ENCODE data around the gene UNC45B. TPM values are rescaled to one million over a fixed set of nuclear protein-coding genes. Genes with fewer than 3 reads are reported as not detected.

UNC45B gene
- total RNA-seq, 1 experiment from 2014 or later, result not detected

DNA sequence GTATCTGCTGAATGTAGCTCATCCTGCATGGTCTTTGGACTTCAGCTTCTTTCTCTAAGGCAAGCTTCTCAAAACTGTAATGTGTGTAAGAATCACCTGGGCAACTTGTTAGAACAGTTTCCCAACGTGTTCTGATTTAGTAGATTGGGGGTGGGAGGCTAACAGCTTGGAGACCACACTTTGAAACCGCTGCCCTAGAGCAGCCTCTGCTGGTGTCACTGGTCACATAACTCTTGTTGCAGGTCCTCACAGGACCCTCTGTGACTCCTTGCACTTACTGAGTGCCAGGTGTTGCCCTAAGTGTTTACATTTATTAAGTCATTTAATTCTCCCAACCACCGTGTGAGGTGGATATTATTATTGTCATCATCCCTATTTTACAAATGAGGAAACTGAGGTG is 36.7 kb downstream of the UNC45B start:
- intact Hi-C loops (cut with micrococcal nuclease), result no loop called here
- Mint-ChIP-seq H3K36me3 (ENCODE audit: insufficient read depth, unreplicated experiment) (no peaks in the 10 kb centered on the region), H3K9me3 (ENCODE audit: unreplicated experiment) (no peaks in the 10 kb centered on the region), H3K4me3 (ENCODE audit: unreplicated experiment) (no peak overlapping the region), H3K4me1 (ENCODE audit: insufficient read depth, unreplicated experiment) (peaks cover 1% of the 10 kb centered on the region), H3K27me3 (ENCODE audit: insufficient read depth, unreplicated experiment) (peaks cover 22% of the 10 kb centered on the region), H3K27ac (ENCODE audit: low read depth, unreplicated experiment) (no peak overlapping the region)
- POLR2A ChIA-PET, result interaction anchor here (0.6 kb wide), 1 partner anchor 58 kb away, joined by 3 read pairs; no protein-coding TSS in a partner anchor
- TF ChIP-seq, protein P1, sequence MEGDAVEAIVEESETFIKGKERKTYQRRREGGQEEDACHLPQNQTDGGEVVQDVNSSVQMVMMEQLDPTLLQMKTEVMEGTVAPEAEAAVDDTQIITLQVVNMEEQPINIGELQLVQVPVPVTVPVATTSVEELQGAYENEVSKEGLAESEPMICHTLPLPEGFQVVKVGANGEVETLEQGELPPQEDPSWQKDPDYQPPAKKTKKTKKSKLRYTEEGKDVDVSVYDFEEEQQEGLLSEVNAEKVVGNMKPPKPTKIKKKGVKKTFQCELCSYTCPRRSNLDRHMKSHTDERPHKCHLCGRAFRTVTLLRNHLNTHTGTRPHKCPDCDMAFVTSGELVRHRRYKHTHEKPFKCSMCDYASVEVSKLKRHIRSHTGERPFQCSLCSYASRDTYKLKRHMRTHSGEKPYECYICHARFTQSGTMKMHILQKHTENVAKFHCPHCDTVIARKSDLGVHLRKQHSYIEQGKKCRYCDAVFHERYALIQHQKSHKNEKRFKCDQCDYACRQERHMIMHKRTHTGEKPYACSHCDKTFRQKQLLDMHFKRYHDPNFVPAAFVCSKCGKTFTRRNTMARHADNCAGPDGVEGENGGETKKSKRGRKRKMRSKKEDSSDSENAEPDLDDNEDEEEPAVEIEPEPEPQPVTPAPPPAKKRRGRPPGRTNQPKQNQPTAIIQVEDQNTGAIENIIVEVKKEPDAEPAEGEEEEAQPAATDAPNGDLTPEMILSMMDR (IDR thresholded peaks at IDR 0.05; ENCODE audit: unreplicated experiment), result no peak
- DNase-seq (ENCODE audit: unreplicated experiment), result no peak
- CTCF ChIA-PET, result interaction anchor here (1.1 kb wide), 1 partner anchor 823 kb away, joined by 3 read pairs; no protein-coding TSS in a partner anchor
- no TSS peak for BruUV-seq (replicated peaks)

GRCh38 chr17:35185849-35186248 is 38.2 kb downstream of the UNC45B start:
- intact Hi-C loops (cut with micrococcal nuclease), result no loop called here
- ChIA-PET CTCF (interaction anchor here (0.9 kb wide), 1 partner anchor 354 kb away, joined by 3 read pairs; no protein-coding TSS in a partner anchor), POLR2A (no interaction called here)
- Mint-ChIP-seq H3K4me3 (ENCODE audit: unreplicated experiment) (no peak overlapping the region), H3K9me3 (ENCODE audit: unreplicated experiment) (no peaks in the 10 kb centered on the region), H3K36me3 (ENCODE audit: insufficient read depth, unreplicated experiment) (no peaks in the 10 kb centered on the region), H3K4me1 (ENCODE audit: insufficient read depth, unreplicated experiment) (peaks cover 4% of the 10 kb centered on the region), H3K27ac (ENCODE audit: low read depth, unreplicated experiment) (no peak overlapping the region), H3K27me3 (ENCODE audit: insufficient read depth, unreplicated experiment) (peaks cover 22% of the 10 kb centered on the region)
- TF ChIP-seq, protein P1 (IDR thresholded peaks at IDR 0.05; ENCODE audit: unreplicated experiment), result no peak
- no TSS peak for BruUV-seq (replicated peaks)
- no peak for DNase-seq (ENCODE audit: unreplicated experiment)

GRCh38 chr17:35187481-35187880 is 39.9 kb downstream of the UNC45B start:
- Mint-ChIP-seq H3K9me3 (ENCODE audit: unreplicated experiment) (no peaks in the 10 kb centered on the region), H3K27ac (ENCODE audit: low read depth, unreplicated experiment) (no peak overlapping the region), H3K4me3 (ENCODE audit: unreplicated experiment) (no peak overlapping the region), H3K27me3 (ENCODE audit: insufficient read depth, unreplicated experiment) (peaks cover 19% of the 10 kb centered on the region), H3K36me3 (ENCODE audit: insufficient read depth, unreplicated experiment) (no peaks in the 10 kb centered on the region), H3K4me1 (ENCODE audit: insufficient read depth, unreplicated experiment) (peaks cover 4% of the 10 kb centered on the region)
- ChIA-PET POLR2A (no interaction called here), CTCF (interaction anchor here (1.6 kb wide), 1 partner anchor 41 kb away, joined by 6 read pairs; no protein-coding TSS in a partner anchor)
- TF ChIP-seq, protein P1 (IDR thresholded peaks at IDR 0.05; ENCODE audit: unreplicated experiment), result no peak
- BruUV-seq (replicated peaks), result no TSS peak
- intact Hi-C loops (cut with micrococcal nuclease), result no loop called here
- DNase-seq (ENCODE audit: unreplicated experiment), result no peak

GRCh38 chr17:35188111-35188510 is 40.5 kb downstream of the UNC45B start:
- peak; percentile 34 for DNase-seq (ENCODE audit: unreplicated experiment)
- ChIA-PET POLR2A (interaction anchor here (0.6 kb wide), 1 partner anchor 953 kb away, joined by 3 read pairs; no protein-coding TSS in a partner anchor), CTCF (interaction anchor here (0.6 to 1.6 kb wide), 2 partner anchors 40 to 436 kb away, joined by 4 to 6 read pairs; no protein-coding TSS in a partner anchor)
- Mint-ChIP-seq H3K36me3 (ENCODE audit: insufficient read depth, unreplicated experiment) (no peaks in the 10 kb centered on the region), H3K27me3 (ENCODE audit: insufficient read depth, unreplicated experiment) (peaks cover 17% of the 10 kb centered on the region), H3K9me3 (ENCODE audit: unreplicated experiment) (no peaks in the 10 kb centered on the region), H3K4me1 (ENCODE audit: insufficient read depth, unreplicated experiment) (peaks cover 4% of the 10 kb centered on the region), H3K4me3 (ENCODE audit: unreplicated experiment) (no peak overlapping the region), H3K27ac (ENCODE audit: low read depth, unreplicated experiment) (no peak overlapping the region)
- no TSS peak for BruUV-seq (replicated peaks)
- TF ChIP-seq, protein P1 (IDR thresholded peaks at IDR 0.05; ENCODE audit: unreplicated experiment), result no peak
- intact Hi-C loops (cut with micrococcal nuclease), result no loop called here
